Spinal cord (tissue), 10 donors: ENCODE data around the gene SRGAP2B. TPM values are rescaled to one million over a fixed set of nuclear protein-coding genes. Genes with fewer than 3 reads are reported as not detected.
"Not testable (repeated sequence)": the region's sequence is repeated elsewhere in the genome, so short reads cannot be mapped to it uniquely, and the experiment has no call there.

Experiments used
- DNase-seq, 6 donors: peaks; one replicate each; pipeline versions ENCODE4 v3.0.0 to v3.0.0-alpha.2; 2013 to 2015; ENCODE audit warnings: low spot score in 6 of 6, low read depth in 4 of 6
- H3K27ac ChIP-seq: one replicate; pipeline ENCODE4 v1.5.1; 2013; ENCODE audit warnings: low read depth, low read length, control low read depth
- H3K27me3 ChIP-seq: one replicate; pipeline ENCODE4 v1.6.1; 2013; ENCODE audit warnings: low read length; ENCODE audit not compliant: control insufficient read depth, insufficient read depth
- H3K36me3 ChIP-seq: one replicate; pipeline ENCODE4 v1.6.1; 2013; ENCODE audit warnings: low read length; ENCODE audit not compliant: control insufficient read depth, insufficient read depth
- H3K4me1 ChIP-seq: one replicate; pipeline ENCODE4 v1.6.1; 2013; ENCODE audit warnings: low read length; ENCODE audit not compliant: control insufficient read depth, insufficient read depth
- H3K4me3 ChIP-seq: one replicate; pipeline ENCODE4 v1.5.1; 2013; ENCODE audit warnings: low read depth, low read length, control low read depth
- H3K9me3 ChIP-seq: one replicate; pipeline ENCODE4 v1.6.1; 2013; ENCODE audit warnings: low read length; ENCODE audit not compliant: control insufficient read depth, insufficient read depth
- WGBS: methylation state at CpG from one replicate; pipeline ENCODE4 v1.1.5; 2013; ENCODE audit warnings: missing lambda C conversion rate; ENCODE audit not compliant: insufficient coverage; 5-methylcytosine and 5-hydroxymethylcytosine counted together
- polyA plus RNA-seq, 2 donors: library from polyadenylated mRNA; unstranded; fragments of 120-200 nt; gene quantifications; one replicate each; pipeline ENCODE4 v1.2.1, GENCODE V29; 2013; ENCODE audit not compliant: insufficient read length in 2 of 2
- total RNA-seq, 2 donors: library from RNA; depleted of rRNA in 1 of 2; stranded (reverse); fragments of 120-200 nt in 1 of 2; fragments of >200 nt in 1 of 2; gene quantifications; one replicate each; pipeline versions ENCODE4 v1.2.3 to v1.2.4, GENCODE V29; 2013 to 2014
- donor health status: healthy.

Gene SRGAP2B
- total and polyA plus RNA-seq, 4 donors = 56.2 to 84.3 (median 64.9) TPM

DNA sequence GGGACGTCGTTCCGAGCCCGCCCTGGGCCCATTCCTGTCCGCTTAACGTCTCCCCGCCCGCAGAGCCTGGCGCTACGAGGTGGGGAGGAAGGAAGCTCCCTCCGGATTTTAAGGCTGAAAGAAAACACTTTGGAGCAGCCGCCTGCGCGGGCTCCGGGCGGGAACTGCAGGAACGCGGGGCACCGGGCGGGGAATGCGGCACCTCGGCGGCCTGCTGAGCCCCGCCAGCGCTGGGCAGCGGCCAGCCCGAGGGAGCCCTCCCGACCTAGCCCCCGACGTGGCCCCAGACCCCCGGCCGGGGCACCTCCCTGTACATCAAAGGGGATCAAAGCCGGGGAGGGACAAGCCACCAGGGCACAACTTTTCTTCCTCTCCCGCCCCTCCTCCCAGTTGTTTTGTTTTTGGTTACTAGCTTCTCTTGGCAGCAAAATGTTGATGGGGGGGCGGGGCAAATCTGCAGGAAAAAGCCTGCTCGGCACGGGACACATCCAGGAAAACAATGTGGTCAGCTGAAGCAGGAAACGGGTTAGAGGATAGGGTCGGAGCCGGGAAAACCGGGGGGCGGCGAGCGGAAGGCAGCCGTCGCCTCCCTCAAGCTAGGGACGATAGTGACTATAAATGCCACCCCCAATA lies 1.5 kb downstream of the SRGAP2B start:
- H3K9me3 ChIP-seq, H3K36me3 ChIP-seq, H3K4me1 ChIP-seq, H3K27me3 ChIP-seq, H3K27ac ChIP-seq: not testable (repeated sequence)
- H3K4me3 ChIP-seq = peak overlapping the region; percentile 27
- DNase-seq = peak in 2 of 6 donors; percentile 2 to 15
- 0% methylated on average over 5 of the region's 47 CpGs for WGBS

DNA sequence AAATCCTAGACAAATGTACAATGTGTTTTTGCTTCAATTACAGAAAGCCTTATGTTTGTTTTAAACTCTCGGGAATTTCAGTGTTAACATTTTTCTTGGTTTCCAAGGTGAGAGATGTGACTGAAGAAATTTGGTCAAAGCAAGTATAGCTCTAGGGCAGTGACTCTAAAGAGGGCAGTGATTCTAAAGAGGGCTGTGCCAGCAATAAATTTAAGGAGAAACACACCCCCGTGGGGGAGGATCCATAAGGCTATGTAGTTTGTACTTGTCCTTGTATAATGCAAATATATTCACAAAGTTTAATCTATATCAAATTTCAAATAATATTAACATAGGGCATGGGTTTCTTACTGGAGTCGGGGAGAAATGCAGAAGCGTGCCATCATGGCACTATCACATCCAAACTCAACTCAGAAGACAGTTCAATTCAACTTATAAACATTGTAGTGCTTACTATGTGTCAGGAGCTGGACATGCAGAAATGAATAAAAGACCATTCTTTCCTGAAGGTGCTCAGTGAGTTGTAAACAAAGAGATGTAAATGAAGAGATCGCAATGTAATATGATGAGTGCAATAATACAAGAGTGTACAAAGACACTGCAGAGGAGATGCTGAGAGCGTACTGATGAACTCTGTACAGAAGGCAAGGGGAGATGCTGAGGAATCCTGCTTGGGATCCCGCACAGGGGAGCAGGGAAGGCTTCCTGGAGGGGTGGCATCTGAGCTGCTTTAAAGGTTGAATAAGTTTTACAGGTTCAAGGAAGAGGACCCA lies 12.5 kb downstream of the SRGAP2B start:
- WGBS = 61% methylated on average over 2 of the region's 7 CpGs
- H3K27me3 ChIP-seq, H3K36me3 ChIP-seq, H3K9me3 ChIP-seq, H3K4me1 ChIP-seq, H3K4me3 ChIP-seq, H3K27ac ChIP-seq: not testable (repeated sequence)
- DNase-seq = peak in 1 of 6 donors; percentile 0

DNA sequence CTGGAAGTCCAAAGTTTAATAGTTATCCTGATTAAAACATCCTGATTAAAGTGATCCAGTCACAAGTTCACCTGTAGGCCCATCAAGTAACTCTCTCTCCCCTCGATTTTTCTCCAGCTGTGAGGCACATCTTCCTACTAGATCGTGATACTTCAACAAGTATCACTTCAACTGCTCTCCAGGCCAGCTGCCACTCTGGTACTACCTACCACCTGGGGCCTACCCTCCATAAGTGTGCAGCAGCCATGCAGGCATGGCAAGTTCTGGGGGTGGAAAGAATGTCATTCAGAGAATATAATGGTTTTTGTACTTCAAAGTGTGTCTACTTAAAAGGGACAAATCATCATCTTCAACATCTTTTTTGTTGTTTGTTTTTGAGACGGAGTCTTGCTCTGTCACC lies 14.9 kb downstream of the SRGAP2B start:
- H3K4me3 ChIP-seq, H3K36me3 ChIP-seq, H3K27me3 ChIP-seq, DNase-seq, H3K27ac ChIP-seq, H3K9me3 ChIP-seq, H3K4me1 ChIP-seq: not testable (repeated sequence)
- WGBS = no CpG with 5 or more reads among the region's 3 CpGs

DNA sequence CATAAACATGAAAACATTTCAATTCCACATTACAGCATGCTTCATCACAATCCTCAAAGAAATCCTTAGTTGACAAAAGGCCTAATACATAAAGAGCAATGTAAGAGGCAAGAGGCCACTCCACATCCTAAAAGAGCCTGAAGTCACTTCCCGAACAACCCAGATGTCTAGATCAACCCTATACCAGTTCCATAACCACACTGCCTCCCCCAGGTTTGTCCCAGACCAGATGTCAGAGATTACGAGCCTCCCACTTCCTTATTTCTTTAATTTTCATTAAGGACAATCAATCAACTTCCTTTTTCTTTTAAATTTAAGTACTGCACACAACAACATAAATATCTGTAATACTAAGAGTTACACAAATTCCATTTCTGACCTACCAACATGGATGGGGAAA lies 15.4 kb downstream of the SRGAP2B start:
- H3K4me1 ChIP-seq, H3K36me3 ChIP-seq, H3K4me3 ChIP-seq, H3K27me3 ChIP-seq, H3K9me3 ChIP-seq, H3K27ac ChIP-seq: not testable (repeated sequence)
- DNase-seq = peak in 1 of 6 donors; percentile 0
- no CpG with 5 or more reads among the region's 2 CpGs for WGBS

DNA sequence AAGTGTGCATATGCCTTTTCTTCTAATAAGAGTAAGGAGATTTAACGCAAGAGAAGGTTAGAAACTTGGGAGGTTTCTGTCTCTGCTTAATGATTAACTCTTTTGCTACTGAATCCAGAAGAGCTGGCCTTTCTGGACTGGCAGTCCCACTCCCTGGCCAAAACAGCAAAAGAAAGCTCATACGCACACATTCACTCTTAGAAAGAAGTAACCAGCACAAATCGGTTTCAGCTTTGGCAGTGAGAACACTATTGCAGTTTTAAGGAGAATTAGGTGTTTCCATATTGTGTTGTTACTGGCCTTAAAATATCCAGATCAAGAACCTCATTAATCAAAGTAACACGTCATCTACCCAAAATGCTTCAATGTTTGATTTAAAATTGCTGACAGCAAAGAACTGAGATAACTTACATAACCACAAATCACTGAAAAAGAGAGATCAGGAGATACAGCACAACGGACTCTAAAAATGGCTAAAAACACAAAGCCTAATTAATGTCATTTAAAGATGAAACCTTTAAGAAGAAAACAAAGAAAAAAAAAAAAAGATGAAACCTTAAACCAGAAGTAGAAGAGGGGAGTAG lies 16.2 kb downstream of the SRGAP2B start:
- H3K27me3 ChIP-seq, H3K27ac ChIP-seq, H3K4me3 ChIP-seq, H3K36me3 ChIP-seq, H3K9me3 ChIP-seq, H3K4me1 ChIP-seq, DNase-seq: not testable (repeated sequence)
- WGBS = no CpG with 5 or more reads among the region's 5 CpGs

DNA sequence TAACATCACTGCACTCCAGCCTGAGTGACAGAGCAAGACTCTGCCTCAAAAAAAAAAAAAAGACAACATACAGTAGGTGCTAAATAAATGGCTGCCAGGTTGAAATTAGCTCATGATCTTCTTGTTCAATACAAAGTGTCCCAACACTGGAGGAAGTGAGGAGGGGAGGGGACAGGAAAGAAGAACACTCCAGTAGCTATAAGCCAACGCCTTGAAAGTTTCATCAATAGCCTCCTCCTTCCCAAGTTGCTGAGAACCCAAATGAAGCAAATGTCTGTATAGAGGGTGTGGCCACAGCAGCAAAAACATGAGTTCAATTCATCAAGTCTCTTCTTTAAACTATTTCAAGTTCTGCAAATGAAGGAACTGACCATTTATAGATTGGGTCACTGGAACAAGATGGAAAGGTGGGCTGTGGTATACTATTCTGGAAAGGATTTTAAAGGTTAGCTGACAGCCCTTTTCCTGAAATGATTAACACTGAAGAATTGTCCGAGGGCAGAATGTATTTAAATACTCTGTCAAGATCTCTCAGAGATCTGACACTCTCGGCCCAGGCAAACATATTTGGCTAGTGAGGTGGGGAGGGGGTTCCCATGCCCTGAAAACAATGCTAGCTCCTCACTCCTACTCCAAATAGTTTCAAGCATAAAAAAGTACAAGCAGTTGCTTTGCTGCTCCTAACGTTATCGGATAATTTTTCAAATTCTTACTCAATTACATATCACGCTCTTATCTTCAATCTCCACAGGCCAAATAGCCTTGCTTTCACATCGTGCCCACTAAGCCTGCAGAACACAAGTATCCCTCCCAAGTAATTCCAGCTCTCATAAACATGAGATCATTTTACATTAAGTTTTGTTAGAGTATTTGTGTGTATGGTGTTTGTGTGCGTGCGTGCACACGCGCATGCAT lies 17.0 kb downstream of the SRGAP2B start:
- DNase-seq, H3K36me3 ChIP-seq, H3K27me3 ChIP-seq, H3K27ac ChIP-seq, H3K4me1 ChIP-seq, H3K4me3 ChIP-seq, H3K9me3 ChIP-seq: not testable (repeated sequence)
- WGBS = no CpG with 5 or more reads among the region's 11 CpGs

DNA sequence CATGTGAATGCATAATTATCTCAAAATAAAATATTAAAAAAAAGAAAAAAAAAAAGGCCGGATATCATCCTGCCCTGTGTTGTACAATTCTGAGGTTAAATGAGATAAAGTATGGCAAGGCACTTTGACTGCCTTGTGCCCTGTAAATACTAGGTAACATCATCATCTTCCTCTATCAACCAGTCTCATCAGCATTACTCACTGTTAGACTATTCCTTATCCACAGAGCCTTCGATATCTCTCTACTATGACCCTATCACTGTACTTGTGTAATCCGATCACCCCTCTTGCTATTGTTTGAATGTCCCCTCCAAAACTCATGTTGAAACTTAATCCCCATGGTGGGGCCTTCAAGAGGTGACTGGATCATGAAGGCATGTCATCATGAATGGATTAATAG lies 18.3 kb downstream of the SRGAP2B start:
- DNase-seq, H3K4me1 ChIP-seq, H3K4me3 ChIP-seq, H3K27me3 ChIP-seq, H3K9me3 ChIP-seq, H3K36me3 ChIP-seq, H3K27ac ChIP-seq: not testable (repeated sequence)
- WGBS = no CpG with 5 or more reads among the region's 3 CpGs

DNA sequence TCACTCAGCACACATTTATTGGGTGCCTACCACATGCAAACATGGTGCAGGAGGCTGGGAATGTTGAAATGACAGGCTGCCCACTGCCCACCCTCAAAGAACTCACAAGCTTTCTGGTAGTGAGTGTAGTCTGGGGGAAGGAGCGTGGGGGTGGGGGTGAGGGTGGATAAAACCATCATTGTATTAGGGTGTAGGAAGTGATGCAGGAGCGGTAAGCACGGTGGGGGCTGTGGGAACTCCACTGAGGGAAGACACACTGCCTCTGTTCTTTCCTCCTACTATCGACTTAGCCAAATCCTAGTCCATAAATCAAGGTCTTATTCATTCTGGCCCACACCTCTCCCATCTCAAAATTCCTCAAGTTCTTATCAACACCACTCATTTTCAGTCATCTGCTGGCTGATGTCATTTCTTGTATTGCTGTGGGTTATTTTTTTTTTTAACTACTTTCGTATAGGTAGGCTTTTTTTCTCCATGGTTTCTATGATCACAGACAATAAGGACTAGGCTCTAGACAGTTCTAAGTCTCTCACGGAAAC lies 21.0 kb downstream of the SRGAP2B start:
- H3K27ac ChIP-seq, H3K9me3 ChIP-seq, H3K4me1 ChIP-seq, H3K36me3 ChIP-seq, H3K27me3 ChIP-seq, DNase-seq, H3K4me3 ChIP-seq: not testable (repeated sequence)
- no CpG with 5 or more reads among the region's 6 CpGs for WGBS

DNA sequence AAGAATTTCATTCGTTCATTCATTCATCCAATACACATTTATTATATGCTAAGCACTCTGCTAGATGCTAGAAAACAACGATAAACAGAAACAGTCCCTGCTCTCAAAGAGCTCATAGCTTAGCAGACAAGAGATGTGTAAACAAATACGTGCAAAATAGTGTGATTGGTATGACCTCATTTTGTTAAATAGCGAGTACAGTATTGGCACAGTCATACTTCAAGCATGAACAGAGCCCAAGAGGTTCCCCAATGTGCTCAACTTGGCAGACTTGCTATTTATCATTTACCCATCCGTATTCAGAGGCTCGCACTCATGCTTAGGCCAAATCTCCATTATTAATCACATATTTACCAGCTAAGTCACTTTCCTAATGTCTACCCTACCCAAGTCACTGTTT lies 23.6 kb downstream of the SRGAP2B start:
- H3K9me3 ChIP-seq, DNase-seq, H3K27ac ChIP-seq, H3K4me3 ChIP-seq, H3K27me3 ChIP-seq, H3K36me3 ChIP-seq, H3K4me1 ChIP-seq: not testable (repeated sequence)
- WGBS = no CpG with 5 or more reads among the region's 6 CpGs
